PC-9 (cell line): ENCODE measurements around the gene KCNK6.

Experiments used
- CTCF ChIP-seq: fragments of 200-600 bp; sonication (generic); conservative IDR thresholded peaks from 2 replicates; pipeline ENCODE4 v1.6.1; 2017; ENCODE audit warnings: mixed run types, antibody characterized with exemption, mild to moderate bottlenecking, moderate library complexity
- EZH2 ChIP-seq: fragments of 200-600 bp; sonication (generic); IDR thresholded peaks from 2 replicates; pipeline ENCODE4 v1.8.0; 2017; ENCODE audit warnings: antibody characterized with exemption, low read depth

GRCh38 chr19:38351865-38352395 is 32.3 kb downstream of the KCNK6 start:
- no peak for TF ChIP-seq CTCF
- no peak for TF ChIP-seq EZH2
